HS-5 (cell line): ENCODE measurements around the gene SMOC2.

ENCODE experiments used
- DNase-seq: peaks from one replicate; pipeline ENCODE4 v3.0.0-alpha.2; 2012; ENCODE audit warnings: low read depth

Gene SMOC2

DNA sequence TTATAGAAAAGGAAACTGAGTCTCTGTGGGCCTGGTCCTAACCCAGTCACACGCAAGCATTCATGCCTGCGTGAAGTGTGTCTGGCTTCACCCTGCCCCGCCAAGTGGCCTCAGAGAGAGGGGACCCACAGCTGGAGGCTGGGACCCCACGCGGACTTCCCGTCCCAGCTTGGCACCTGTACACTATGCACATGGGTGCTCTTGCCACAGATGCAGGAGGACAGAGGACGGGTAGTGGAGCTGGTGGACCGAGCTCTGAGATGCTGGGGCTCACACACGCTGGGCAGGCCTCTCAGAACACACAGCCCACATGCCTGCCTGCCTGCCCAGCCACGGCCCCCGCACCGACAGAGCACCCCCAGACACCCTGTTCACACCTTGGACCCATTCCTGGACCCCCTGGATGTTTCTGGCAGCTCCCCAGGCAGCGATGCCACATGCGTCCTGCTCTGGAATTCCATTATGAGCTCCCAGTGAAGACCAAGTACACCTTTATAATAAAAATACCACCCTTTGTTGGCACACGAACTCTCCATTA lies 24.9 kb upstream of the SMOC2 start:
- DNase-seq, result no peak

DNA sequence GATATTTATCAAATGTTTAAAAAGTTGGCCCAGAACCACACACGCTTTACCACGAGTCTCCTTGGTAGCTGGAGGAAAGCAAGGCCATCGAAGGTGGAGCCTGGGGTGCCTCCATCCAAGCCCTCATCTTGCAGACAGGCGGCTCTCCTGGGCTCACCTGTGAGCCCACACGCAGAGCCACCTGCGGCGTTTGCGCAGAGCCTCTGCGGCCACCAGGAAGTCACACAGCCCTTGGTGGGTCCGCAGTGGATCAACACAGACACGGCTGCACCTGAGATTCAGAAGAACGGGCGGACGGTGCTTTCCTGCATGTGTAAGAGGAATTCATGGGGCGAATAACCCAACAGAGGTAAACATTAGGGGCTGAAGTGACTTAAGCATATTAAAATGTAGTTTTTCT lies 24.5 kb upstream of the SMOC2 start:
- DNase-seq, result no peak

DNA sequence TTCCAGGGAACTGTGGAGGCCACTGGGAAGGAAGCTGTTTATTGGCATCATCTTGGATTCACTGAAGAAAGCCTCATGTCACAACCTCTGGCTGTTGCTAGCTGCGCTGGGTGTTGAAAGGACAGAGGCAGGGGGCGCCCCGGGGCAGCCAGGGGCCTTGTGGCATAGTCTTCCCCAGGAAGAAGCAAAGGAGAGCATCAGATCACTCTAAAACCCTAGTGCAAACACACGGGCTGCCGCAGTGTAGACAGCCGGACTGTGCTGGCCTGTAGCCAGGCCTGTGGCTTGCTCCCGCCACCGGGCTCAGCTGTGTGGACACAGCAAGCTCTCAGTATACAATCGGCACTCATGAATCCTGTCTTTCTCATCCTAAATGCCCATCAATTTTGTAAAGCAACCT lies 23.8 kb upstream of the SMOC2 start:
- DNase-seq, result no peak

DNA sequence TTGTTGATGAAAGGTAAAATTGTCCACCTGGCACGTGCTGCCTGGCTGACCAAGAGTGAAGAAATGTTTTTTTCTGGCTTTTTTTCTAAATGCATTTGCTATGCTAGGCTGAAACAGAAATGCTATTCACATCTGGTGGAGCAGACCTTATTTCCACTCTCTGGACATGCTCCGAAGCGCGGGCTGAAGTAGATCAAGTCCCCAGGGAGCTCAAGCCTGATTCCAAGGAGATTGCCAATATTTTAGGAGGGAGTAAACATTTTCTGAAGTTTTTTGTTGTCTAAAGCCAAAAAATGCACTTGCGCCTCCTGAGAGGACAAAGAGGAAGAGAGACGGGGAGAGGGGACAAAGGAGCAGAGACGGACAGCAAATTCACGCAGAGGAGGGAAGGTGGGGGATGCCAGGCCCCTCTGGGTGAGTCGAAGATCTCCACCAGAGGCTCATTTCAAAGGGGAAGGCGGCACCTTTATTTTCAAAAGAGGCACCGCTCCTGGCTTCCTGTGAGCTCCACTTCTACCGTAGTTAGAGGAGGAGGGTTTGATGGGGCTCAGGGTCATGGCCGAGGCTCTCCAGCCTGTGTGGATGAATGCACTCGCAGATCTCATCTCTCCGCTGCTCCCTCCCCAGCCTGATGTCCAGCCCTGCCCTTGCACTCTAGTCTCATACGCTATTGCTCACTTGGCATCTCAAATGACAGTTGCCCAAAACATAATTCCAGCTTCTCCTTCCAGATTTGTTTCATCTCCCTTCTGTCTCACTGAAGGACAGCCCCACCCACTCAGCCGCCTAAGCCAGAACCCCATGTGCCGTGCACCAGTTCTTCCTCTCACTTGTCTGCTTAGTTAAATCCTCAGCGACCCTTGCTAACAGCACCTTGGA lies 23.1 kb upstream of the SMOC2 start:
- no peak for DNase-seq

DNA sequence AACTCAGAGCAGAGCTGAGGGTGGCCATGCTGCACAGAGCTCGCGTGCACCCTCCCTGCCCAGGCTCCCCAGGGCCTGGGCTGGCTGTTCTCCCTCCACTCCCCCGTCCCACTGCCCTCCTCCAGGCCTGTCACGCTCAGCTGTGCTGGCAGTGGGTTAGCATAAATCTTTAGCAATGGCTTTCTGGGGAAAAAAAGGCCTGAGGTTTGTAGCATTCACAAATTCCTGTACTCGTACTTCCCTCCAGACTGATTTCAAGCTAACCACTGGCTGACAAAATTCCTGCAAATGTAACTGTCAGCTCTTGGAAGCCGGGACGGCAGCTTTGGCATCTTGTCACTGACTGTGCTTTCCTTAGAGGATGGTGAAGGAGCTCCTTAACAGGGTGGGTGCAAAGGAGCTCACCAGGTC lies 22.3 kb upstream of the SMOC2 start:
- no peak for DNase-seq

DNA sequence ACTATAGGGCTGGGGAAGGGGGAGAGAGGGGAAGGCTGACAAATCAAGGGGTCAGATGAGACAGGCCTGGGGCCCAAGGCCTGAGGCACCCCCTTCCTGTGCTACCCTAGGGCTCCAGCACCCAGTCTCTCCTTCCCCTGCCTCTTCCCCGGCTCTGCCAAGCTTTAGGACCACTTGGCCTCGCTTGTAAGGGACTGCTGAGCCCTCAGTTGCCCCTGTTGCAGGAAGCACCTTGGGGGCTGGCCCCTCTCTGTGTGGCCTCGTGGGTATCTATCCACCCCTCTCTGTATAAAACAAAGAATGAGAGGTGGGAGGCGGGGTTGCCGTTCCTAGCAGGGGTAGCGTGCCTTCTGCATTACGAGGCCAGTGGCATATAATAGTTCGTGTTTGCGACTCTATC lies 21.4 kb upstream of the SMOC2 start:
- no peak for DNase-seq

DNA sequence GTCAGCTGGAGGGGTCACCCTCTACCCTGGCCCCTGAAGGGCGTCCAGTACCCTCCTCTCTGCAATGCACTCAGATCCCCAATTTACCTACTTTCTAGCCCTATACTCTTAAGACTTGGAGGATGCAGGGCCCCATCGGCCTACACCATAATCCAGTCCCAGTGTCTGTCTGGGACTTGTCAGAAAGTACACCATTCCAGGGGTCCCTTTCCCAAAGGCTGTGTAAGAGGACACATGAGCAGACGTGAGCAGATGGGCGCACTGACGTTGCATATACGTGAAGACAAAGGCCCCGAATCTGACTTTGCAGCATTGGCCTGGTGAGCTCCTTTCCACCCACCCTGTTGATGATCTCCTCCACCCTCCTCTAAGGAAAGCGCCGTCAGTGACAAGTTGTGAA lies 20.9 kb upstream of the SMOC2 start:
- DNase-seq, result no peak

DNA sequence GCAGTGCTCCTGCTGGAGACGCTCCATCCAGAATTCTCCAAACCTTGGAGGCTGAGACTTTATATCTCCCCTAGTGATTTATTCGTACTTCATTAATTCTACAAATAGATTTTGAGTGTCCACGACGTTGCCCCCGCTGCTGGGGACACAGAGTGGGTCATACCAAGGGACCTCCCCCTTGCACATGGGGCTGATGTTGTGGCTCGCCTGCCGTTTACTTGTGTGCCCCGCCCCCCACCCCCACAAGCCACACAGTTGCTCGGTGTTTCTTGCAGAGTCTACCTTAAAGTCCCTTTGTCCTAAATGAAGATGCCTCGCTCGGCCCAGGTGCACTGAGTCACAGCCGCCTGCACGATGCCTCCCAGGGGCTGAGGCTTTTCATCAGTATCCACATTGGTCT lies 20.3 kb upstream of the SMOC2 start:
- DNase-seq, result no peak

DNA sequence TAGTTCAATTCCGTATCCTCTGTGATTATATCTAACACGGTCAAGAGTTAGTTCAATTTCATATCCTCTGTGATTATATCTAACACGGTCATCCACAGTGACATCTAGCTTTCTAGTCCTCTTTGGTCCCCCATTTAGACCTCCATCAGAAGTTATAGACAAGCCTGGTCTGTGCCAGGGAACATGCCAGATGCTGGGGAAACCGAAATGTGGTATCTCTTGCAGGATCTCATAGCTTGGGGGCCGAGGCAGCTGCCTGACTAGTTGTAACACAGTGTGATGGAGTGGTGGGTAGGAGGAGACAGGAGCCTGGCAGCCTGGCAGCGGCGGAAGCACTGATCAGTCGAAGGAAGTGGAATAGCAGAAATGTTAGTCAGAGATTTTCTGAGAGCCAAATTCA lies 13.8 kb upstream of the SMOC2 start:
- no peak for DNase-seq

DNA sequence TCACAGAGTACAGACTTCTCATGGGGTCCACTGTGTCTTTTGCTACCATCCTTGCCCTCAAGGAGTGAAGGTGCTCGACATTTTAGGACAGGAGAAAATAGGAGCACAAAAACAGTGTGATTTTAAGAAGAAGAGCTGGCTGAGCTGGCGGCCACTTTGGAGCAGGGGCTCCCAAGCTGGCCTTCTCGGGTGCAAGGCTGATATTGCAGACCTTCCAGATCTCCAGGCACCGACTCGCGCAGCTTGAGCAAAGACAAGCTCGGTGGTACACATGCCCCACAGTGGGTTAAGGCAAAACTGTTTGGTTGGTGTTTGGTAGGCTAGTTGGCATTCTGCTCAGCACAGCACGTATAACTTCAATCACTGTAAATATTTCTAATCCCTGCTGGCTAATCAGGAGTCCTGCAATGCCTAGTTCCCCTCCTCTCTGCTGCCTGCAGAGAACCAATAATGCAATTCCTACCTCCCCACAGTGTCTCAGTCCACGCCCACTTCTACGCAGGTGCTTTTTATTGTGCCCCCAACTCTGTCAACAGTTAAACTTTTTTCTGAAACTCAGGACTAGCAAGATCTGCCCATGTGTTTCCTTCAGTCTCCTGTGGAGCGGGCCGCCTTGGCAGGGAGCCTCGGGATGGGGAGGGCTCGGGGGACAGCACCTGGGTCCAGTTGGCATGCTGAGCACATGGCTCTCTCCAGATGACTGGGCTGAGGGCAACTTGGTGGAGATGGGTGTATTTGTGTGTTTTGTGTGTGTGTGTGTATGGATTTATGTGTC lies 12.7 kb upstream of the SMOC2 start:
- DNase-seq, result no peak

DNA sequence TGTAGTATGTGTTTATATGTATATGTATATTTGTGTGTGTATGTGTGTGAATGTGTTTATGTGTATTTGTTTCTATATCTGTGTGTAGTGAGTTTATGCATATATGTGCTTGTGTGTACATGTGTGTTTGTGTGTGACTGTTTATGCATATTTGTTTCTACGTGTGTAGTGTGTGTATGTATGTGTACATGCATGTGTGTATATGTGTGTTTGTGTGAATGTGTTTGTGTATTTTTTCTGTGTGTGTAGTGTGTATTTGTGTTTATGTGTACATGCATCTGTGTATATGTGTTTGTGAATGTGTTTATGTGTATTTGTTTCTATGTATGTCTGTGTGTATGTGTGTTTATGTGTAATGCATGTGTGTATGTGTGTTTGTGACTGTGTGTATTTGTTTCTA lies 12.1 kb upstream of the SMOC2 start:
- DNase-seq, result no peak

DNA sequence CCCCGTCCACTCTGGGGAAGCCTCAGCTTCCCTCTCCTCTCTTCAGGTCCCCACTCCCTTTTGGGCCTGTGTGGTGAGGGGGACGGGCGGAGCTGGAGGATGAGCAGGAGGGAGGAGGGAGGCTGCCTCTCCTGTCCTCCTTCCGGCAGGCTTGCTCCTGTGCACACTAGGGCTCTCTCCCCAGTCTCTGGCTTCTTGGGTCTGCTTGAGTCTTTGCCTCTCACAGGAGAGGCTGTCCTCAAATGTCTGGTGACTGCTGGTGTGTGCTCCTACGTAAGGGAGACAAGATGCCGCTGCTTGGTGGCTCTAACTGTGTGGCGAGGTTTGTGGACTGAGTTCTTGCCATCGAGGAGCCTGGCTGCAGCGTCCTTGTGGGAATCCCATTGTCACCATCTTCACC lies 8.8 kb upstream of the SMOC2 start:
- DNase-seq, result no peak

DNA sequence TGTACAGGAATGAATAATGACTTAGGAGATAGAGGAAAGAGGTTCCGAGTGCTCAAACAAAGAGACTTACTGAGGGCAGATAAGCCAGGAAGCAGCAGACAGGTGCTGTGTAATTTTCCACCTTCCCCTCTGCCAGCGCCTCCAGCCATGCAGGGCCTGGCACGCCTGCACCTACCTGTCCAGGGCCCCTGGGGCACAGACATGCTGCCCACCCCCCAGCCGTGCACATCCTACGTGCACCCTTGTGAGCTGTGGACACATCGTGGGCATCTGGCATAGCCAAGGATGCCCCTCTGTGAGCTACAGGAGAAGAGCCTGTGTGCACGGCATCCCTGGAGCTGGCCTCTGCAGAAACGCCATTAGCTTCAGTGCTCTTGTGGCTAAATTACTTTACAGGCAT lies 7.1 kb upstream of the SMOC2 start:
- no peak for DNase-seq

DNA sequence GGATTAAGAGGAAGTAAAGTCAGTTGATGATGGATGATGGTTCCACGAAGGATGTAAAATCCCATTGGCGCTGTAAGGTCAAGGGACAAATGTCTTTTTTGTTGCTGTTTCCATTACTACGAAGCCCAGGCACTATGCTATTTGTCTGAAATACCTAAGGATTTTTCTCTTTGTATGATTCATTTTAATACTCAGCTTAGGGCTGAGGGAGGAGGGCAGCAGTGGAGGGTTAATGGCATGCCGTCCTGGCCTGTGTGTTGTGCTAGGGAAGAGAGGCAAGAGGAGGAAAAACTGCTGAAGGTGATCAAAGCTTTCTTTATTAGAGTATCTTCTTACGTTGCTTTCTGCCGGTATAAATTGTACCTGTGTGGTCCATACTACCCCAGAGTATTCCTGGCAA lies 6.5 kb upstream of the SMOC2 start:
- no peak for DNase-seq

DNA sequence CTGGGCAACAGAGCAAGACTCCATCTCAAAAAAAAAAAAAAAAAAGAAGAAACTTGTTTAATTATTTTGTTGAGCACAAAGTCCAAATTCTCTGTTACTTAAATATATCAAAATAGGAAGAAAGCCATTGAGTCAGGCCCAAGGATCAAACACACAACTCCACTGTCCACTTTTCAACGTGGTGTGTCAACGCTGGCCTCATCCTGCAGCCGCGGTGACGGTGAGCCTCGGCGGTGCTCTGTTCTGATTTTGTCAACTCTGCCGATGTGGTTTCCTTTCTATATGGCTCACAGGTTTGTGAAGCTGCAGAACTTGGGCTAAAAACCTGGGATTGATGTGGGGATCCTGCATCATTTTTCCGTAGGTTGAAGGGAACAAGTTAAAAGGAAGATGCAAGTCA lies 3.2 kb upstream of the SMOC2 start:
- no peak for DNase-seq

DNA sequence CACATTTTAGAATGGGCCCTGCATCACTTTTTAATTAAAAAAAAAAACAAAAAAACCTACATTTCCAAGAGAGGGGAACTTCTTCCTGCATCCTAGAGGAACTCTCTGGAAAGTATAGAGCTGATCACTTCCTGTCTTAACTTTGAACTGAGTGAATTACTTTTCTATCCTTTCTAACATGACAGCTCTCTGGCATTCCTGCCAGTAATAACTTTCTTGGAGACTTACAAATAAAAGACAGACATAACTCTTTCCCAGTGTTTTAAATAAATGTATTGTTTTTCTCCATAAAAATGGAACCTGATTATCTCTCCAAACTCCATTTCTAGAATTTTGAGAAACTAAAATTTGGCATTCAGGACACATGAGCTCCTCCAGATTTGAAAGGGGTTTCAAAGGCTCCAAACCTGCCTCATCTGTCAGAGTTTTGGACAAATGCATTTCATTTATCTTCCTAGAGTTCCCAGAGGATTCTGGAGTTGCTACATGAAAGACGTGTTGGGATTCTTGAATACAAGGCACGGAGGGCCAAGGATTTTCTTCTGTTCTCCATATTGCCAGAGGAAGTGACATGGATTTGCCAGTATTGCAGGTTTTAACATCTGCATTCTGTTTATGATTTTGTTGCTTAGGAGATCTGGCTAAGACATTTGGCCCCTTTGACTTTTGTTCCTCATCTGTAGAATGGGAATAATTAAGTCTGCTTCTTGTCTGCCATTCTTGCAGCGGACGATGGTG lies 2.0 kb upstream of the SMOC2 start:
- DNase-seq, result no peak

DNA sequence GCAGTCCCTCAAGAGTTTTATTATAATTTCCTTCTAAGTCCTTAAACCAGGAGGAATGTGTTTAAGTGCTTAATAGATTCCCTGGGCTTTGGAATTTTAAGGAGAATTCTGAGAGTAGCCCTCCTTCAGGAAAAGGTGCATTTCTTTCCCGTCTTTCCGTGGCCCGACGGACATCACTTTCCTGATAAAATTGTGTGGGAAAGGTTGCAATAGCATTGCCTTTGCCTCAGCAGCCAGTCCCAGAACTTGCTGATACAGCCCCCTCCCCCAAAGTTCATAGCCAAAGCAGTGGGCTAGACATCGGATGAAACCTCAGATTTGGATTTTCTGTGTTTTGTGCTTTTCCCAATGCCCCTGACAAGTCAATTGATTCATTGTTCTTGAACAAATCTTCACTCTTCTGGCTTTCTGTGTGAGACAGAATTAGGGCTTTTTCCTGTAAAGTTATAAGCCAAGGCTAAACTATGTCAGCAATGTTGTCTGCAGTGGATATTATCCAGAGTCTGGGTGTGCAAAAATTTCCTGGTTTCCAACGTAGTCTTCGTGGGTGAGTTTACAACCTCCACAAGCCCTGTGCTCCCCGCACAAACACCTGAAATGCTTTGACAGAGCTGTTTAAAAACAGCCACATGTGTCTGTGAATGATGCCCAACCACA lies 1.1 kb upstream of the SMOC2 start:
- no peak for DNase-seq

DNA sequence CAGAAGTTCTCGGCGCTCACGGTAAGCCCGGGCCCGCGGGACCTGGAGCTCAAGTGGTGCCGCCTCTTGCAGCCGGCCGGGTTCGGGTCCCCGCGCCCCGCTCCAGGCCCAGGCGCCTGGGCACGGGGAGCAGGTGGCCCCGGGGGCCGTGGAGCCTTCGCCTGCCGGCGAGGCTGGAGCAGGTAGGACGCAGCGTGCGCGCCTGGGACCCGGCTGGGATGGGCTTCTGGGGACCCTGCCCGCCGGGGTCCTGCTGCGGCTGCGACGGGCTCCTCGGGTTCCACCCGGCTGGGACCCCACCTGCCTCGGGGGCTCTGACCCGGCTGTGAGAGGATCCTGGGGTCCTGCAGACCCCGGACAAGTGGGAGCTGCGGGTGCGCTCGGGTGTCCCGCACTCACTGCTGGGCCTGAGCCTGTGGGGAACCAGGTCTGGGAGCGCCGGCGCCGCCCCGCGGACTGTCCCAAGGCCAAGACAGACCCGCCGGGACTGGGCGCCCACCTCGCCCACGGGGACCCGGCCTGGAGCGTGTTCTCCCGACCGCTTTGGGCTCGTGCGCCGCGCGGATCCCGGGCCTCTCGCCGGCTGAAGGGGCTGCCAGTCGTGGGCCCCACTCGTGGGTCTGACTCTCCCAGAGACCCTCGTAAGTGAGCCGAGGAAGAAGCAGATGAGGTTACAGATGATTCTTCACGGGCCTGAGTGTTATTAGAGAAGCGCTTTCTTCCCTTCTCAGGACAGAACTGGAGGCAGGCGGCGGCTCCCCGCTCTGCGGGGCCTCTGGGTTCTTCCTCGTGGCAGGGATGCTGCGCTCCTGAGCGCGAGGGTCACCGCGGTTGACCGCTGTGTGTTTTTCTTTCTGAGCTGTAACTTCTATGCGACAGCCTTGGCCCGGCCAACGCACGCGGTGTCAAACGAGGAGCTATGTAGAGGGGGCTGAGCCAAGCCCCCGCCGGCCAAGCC lies 729 bp downstream of the SMOC2 start:
- DNase-seq, result no peak

DNA sequence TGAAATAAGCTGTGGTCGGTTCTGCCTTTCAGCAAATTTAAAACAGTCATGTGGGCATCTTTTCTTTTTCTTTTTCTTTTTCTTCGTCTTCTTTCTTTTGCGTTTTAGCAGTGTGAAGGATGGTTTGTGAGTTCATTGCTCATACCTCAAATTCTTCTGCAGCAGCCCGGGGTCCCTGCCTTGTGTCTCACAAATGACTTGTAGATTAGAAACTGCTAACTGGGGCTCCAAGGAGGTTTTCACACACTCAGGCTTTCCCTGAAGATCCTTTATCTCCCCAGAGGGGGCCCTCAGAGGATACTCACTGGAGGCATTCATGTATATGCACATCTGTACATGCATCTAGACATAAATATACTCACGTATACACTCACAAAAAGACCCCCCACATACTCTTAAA lies 1.7 kb downstream of the SMOC2 start:
- DNase-seq, result no peak

DNA sequence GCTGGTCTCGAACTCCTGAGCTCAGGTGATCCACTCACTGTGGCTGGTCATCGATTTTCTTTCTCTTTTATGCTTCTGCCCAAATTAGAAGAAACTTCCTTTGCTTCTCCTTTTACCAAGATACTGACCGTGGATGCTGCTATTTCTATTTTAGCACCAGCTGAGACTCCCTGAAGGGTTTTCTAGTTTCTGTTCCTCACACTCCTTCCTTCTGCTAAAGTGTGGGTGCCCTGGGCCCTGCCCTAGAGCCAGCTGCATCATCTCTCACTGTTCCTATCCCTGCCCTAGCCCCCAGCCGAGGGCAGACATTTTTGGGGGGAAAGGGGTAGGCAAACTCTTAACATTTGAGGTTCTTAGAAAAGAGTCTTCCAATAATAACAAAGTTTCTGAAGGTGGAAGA lies 6.3 kb downstream of the SMOC2 start:
- no peak for DNase-seq

DNA sequence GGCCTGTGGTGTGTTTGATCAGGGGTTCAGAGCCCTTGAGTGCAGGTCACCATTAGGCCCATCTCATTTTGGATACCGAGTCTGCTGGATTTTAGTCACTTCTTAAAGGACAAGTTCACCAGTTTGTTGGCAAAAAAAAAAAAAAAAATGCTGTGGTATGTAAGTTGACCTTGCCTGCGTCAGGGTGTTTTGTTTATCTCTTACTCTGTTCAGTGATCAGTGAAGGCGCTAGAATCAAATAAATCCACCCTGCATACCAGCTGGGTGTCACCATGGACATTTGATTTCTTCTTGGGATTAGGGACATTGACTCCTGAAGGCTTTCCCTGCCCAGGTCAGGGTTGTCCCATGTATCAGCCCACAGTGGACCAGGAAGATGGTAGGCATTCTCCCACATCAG lies 6.7 kb downstream of the SMOC2 start:
- DNase-seq, result no peak
